ENCODE measurements around the gene ILDR2.

DNA sequence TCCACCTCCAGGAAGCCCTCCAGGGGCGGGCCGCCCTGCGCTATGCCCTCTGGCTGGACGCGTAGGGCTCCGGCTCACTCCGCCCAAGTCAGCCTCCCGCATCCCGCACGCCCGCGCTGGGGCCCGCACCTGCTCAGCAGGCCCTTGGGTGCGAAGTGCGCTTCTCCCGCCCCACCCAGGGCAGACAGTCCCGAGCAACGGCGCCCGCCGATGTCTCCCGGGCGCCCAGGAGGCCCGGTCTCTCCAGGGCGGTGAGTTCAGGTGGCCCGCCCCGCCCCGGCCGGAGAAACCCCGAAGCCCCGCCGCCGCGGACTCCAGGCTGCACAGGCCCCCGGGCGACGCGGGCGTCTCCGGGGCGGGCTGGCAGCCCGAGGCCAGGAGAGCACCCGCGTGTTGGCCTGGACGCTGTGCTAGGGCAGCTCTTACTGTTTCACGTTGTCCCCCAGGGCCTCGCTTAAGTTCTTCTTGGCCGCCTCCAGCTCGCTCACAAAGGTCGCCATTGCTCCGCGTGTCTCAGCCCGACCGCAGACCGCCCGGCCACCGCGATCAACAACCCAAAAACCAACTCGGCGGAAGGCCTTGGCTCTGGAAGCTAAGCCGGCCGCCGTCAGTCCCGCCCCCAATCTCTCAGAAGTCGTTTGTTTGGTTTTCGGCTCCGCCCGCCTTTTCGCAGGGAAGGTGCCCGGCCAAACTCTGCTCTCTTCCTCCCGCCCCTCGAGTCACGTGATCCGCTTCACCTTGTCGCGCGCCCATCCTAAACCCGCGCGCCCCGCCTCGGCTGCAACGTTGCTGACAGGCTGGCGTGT lies 99.4 kb downstream of the ILDR2 start, which contains the start of gene TADA1:
- peak; percentile 85 for TF ChIP-seq TAF1 (IDR thresholded peaks at IDR 0.05; ENCODE audit: borderline replicate concordance, low read depth, low read length)
- peak; percentile 72; the same call in 1 of the 2 replicates for TF ChIP-seq POLR2A (IDR thresholded peaks at IDR 0.05; ENCODE audit: low read depth, low read length)
